Measurements from ENCODE around the gene HTR2C. TPM values are rescaled to one million over a fixed set of nuclear protein-coding genes. Genes with fewer than 3 reads are reported as not detected.

The HTR2C gene
- polyA plus RNA-seq, 1 donor from 2014 or later = 8.6 TPM

GRCh38 chrX:114611018-114611619 is 27.2 kb downstream of the HTR2C start:
- Histone ChIP-seq H3K27me3 (ENCODE audit: insufficient read depth, low read depth, low read length) (no peaks in the 10 kb centered on the region), H3K4me2 (ENCODE audit: low read length) (no peak overlapping the region), H3K79me2 (replicated peaks; ENCODE audit: insufficient read depth, low read length) (no peaks in the 10 kb centered on the region), H3K9ac (ENCODE audit: low read length) (no peak overlapping the region), H3K4me3 (ENCODE audit: low read length) (no peak overlapping the region), H3K36me3 (ENCODE audit: insufficient read depth, low read length) (no peaks in the 10 kb centered on the region), H2AFZ (ENCODE audit: low read depth, low read length) (no peak overlapping the region), H3K27ac (ENCODE audit: low read length) (no peak overlapping the region), H4K20me1 (ENCODE audit: insufficient read depth) (no peaks in the 10 kb centered on the region), H3F3A (ENCODE audit: insufficient read depth, low read length, poor library complexity, severe bottlenecking) (no peaks in the 10 kb centered on the region), H3K9me3 (ENCODE audit: low read length) (no peaks in the 10 kb centered on the region), H3K9me2 (ENCODE audit: insufficient read depth, low read length) (no peaks in the 10 kb centered on the region)
- TF ChIP-seq MXI1 (conservative IDR thresholded peaks at IDR 0.05; ENCODE audit: poor library complexity, severe bottlenecking) (no peak), CTCF (IDR thresholded peaks at IDR 0.05; ENCODE audit: poor library complexity, severe bottlenecking) (peak; percentile 48)

- no peaks in the 10 kb centered on the region for H3K9me3 ChIP-seq (ENCODE audit: low read length)
- no peak overlapping the region for H3K4me3 ChIP-seq (ENCODE audit: low read length)
- no peak overlapping the region for H3K4me2 ChIP-seq (ENCODE audit: low read length)
- no peaks in the 10 kb centered on the region for H3K36me3 ChIP-seq (ENCODE audit: insufficient read depth, low read length)
- H3K9me2 ChIP-seq (ENCODE audit: insufficient read depth, low read length) = no peaks in the 10 kb centered on the region
- TF ChIP-seq TAF1 (IDR thresholded peaks at IDR 0.05; ENCODE audit: low read depth) (no peak), RAD21 (conservative IDR thresholded peaks at IDR 0.05) (no peak), EP300 (conservative IDR thresholded peaks at IDR 0.05; ENCODE audit: poor library complexity, severe bottlenecking) (no peak), REST (IDR thresholded peaks at IDR 0.05; ENCODE audit: borderline replicate concordance) (no peak), SMC3 (conservative IDR thresholded peaks at IDR 0.05; ENCODE audit: poor library complexity) (no peak), POLR2AphosphoS5 (IDR thresholded peaks at IDR 0.05) (no peak), MXI1 (conservative IDR thresholded peaks at IDR 0.05; ENCODE audit: poor library complexity, severe bottlenecking) (no peak), EZH2 (IDR thresholded peaks at IDR 0.05; ENCODE audit: borderline replicate concordance, insufficient read depth, low read length, poor library complexity, severe bottlenecking) (no peak), CTCF (IDR thresholded peaks at IDR 0.05; ENCODE audit: poor library complexity, severe bottlenecking) (no peak)
- H3K27ac ChIP-seq (ENCODE audit: low read length) = no peak overlapping the region
- H3K9ac ChIP-seq (ENCODE audit: low read length) = no peak overlapping the region
- H3K27me3 ChIP-seq (ENCODE audit: insufficient read depth, low read depth, low read length) = no peaks in the 10 kb centered on the region
- no peaks in the 10 kb centered on the region for H4K20me1 ChIP-seq (ENCODE audit: insufficient read depth)
- H3F3A ChIP-seq (ENCODE audit: insufficient read depth, low read length, poor library complexity, severe bottlenecking) = no peaks in the 10 kb centered on the region
- no peaks in the 10 kb centered on the region for H3K79me2 ChIP-seq (replicated peaks; ENCODE audit: insufficient read depth, low read length)
- H2AFZ ChIP-seq (ENCODE audit: low read depth, low read length) = no peak overlapping the region
Measured at GRCh38 chrX:114615765-114616164, 31.9 kb downstream of the HTR2C start.

Data from neural cell (in vitro differentiated cells).